ENCODE data around the gene POLR2E. TPM values are rescaled to one million over a fixed set of nuclear protein-coding genes. Genes with fewer than 3 reads are reported as not detected.

The POLR2E gene
- total and polyA plus RNA-seq, 2 of the 8 experiments (the other 6 are each of a cell fraction or from before 2014, with no cell fraction given): 281 to 381 TPM

GRCh38 chr19:1110809-1111640, 15.8 kb upstream of the POLR2E start:
- Histone ChIP-seq H4K91ac (replicated peaks; ENCODE audit: insufficient read length, low read length) (no peak overlapping the region), H3K23ac (ENCODE audit: insufficient read length) (no peak overlapping the region), H3K56ac (replicated peaks; ENCODE audit: insufficient read length, low read depth, low read length) (no peak overlapping the region), H3K27ac (ENCODE audit: low read depth, low read length) (no peak overlapping the region), H2BK5ac (ENCODE audit: low read depth, low read length) (no peak overlapping the region), H2AK5ac (ENCODE audit: low read depth, low read length) (no peak overlapping the region), H3K9me3 (ENCODE audit: insufficient read depth in 2 of 2, low read depth in 1 of 2, low read length in 1 of 2) (no peaks in the 10 kb centered on the region), H2BK15ac (ENCODE audit: low read length) (no peak overlapping the region), H3K4me2 (ENCODE audit: insufficient read depth in 1 of 2, low read depth in 2 of 2, low read length in 2 of 2) (no peak overlapping the region), H2BK20ac (ENCODE audit: low read length) (no peak overlapping the region), H3K4ac (replicated peaks; ENCODE audit: insufficient read length, low read depth, low read length) (no peak overlapping the region), H3K14ac (ENCODE audit: insufficient read length) (no peak overlapping the region), H4K20me1 (replicated peaks in 1 of 2; ENCODE audit: control insufficient read depth in 1 of 2, insufficient read depth in 2 of 2, low read length in 2 of 2) (peaks cover 5 to 16% of the 10 kb centered on the region in 2 experiments), H2BK12ac (ENCODE audit: low read depth, low read length) (no peak overlapping the region), H3K36me3 (ENCODE audit: control insufficient read depth in 2 of 4, insufficient read depth in 4 of 4, low read length in 3 of 4) (peaks cover 8 to 39% (median 14%) of the 10 kb centered on the region in 4 experiments; a peak in 6 of 8 replicates), H3K9ac (replicated peaks in 1 of 4; ENCODE audit: extremely low read depth in 1 of 4, low read depth in 3 of 4, low read length in 3 of 4) (no peak overlapping the region), H2AFZ (ENCODE audit: low read length) (no peak overlapping the region), H3K4me3 (ENCODE audit: extremely low read depth in 1 of 4, insufficient read depth in 2 of 4, low read depth in 3 of 4, low read length in 4 of 4) (no peak overlapping the region), H3K27me3 (replicated peaks in 1 of 4; ENCODE audit: control insufficient read depth in 3 of 4, extremely low read depth in 1 of 4, insufficient read depth in 3 of 4, low read length in 3 of 4) (no peaks in the 10 kb centered on the region), H4K5ac (ENCODE audit: insufficient read length, low read depth, low read length) (no peak overlapping the region), H3K79me2 (ENCODE audit: control insufficient read depth in 1 of 2, insufficient read depth in 2 of 2, low read length in 2 of 2) (no peaks in the 10 kb centered on the region), H3K18ac (ENCODE audit: extremely low read depth, low read length) (no peak overlapping the region), H2BK120ac (replicated peaks; ENCODE audit: low read depth, low read length) (no peak overlapping the region), H4K8ac (ENCODE audit: extremely low read depth, insufficient read depth, low read length) (no peak overlapping the region), H3K79me1 (ENCODE audit: low read depth, low read length) (no peaks in the 10 kb centered on the region; the same call in 1 of the 2 replicates), H3K4me1 (replicated peaks in 1 of 4; ENCODE audit: control insufficient read depth in 3 of 4, insufficient read depth in 4 of 4, low read length in 3 of 4) (peaks cover 0 to 6% (median 2%) of the 10 kb centered on the region in 4 experiments; a peak in 5 of 7 replicates), H3K23me2 (ENCODE audit: low read depth, low read length) (no peaks in the 10 kb centered on the region)
- CTCF ChIA-PET (ENCODE audit: partially characterized antibody): interaction anchor here (0.6 to 2.8 kb wide), 2 partner anchors 9 to 67 kb away, joined by 3 to 11 read pairs; no protein-coding TSS in a partner anchor
- FAIRE-seq: no peak
- POLR2A ChIA-PET (ENCODE audit: partially characterized antibody): interaction anchor here (0.9 to 3.1 kb wide), 4 partner anchors 8 to 161 kb away, joined by 3 to 24 read pairs (median 4); partner anchors contain the start of gene GPX4
- DNase-seq (ENCODE audit: low read depth in 1 of 2, low spot score in 2 of 2): no peak
- WGBS, 2 experiments (ENCODE audit: extremely low coverage in 1 of 2, insufficient coverage in 1 of 2, insufficient read length in 1 of 2, insufficient replicate concordance in 2 of 2, low coverage in 1 of 2, low lambda C conversion rate in 2 of 2, missing lambda C conversion rate in 1 of 2): 88% methylated on average over 11 of the region's 18 CpGs; no CpG with 5 or more reads in 1 of the 2 experiments
- no peak for TF ChIP-seq E2F6 (IDR thresholded peaks at IDR 0.05)
- no peak for TF ChIP-seq GTF2F1 (IDR thresholded peaks at IDR 0.05; ENCODE audit: borderline replicate concordance, low read depth, low read length)
- no peak for TF ChIP-seq JUND (IDR thresholded peaks at IDR 0.05; ENCODE audit: low read length)
- no peak for TF ChIP-seq CEBPB (IDR thresholded peaks at IDR 0.05; ENCODE audit: low read depth, low read length)
